ENCODE measurements around the gene TMC5.
"Not testable (repeated sequence)": the region's sequence is repeated elsewhere in the genome, so short reads cannot be mapped to it uniquely, and the experiment has no call there.

TMC5 gene

DNA sequence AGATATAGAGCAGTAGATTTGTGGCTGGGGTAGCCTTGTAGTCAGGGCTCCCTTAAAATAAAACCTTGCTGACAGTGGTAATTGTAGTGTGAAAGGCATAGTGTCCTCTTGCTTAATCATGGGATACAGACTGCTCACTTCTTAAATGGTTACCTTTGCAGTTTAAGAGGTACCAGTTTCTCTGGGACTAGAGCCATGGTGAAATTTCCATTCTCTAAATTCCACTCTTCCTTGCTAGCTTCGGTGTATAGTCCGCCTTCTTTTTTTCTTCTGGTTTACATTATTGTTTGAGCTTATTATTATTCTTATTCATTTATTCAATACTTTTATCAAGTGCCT lies 107.7 kb downstream of the TMC5 start:
- H3K4me3 ChIP-seq (replicated peaks in 1 of 2; ENCODE audit: low read depth in 2 of 2, low read length in 2 of 2): no peak overlapping the region
- no peak for TF ChIP-seq CTCF (IDR thresholded peaks at IDR 0.05; ENCODE audit: low read depth, low read length)

GRCh38 chr16:19527161-19527560 lies 109.5 kb downstream of the TMC5 start:
- no peak for TF ChIP-seq CTCF (IDR thresholded peaks at IDR 0.05; ENCODE audit: low read depth, low read length)
- no peak for DNase-seq (ENCODE audit: low read depth in 2 of 2)
- H3K4me3 ChIP-seq (replicated peaks in 1 of 2; ENCODE audit: low read depth in 2 of 2, low read length in 2 of 2): no peak overlapping the region

More for the DNA sequence above, 107.7 kb downstream of the TMC5 start:
- no peak for DNase-seq (ENCODE audit: low read depth in 2 of 2)

GRCh38 chr16:19528666-19529065 lies 111.0 kb downstream of the TMC5 start:
- no peak for DNase-seq (ENCODE audit: low read depth in 2 of 2)
- no peak overlapping the region for H3K4me3 ChIP-seq (replicated peaks in 1 of 2; ENCODE audit: low read depth in 2 of 2, low read length in 2 of 2)
- no peak for TF ChIP-seq CTCF (IDR thresholded peaks at IDR 0.05; ENCODE audit: low read depth, low read length)

GRCh38 chr16:19532601-19533000 lies 114.9 kb downstream of the TMC5 start:
- no peak for DNase-seq (ENCODE audit: low read depth in 2 of 2)
- no peak overlapping the region for H3K4me3 ChIP-seq (replicated peaks in 1 of 2; ENCODE audit: low read depth in 2 of 2, low read length in 2 of 2)
- TF ChIP-seq CTCF (IDR thresholded peaks at IDR 0.05; ENCODE audit: low read depth, low read length): no peak

DNA sequence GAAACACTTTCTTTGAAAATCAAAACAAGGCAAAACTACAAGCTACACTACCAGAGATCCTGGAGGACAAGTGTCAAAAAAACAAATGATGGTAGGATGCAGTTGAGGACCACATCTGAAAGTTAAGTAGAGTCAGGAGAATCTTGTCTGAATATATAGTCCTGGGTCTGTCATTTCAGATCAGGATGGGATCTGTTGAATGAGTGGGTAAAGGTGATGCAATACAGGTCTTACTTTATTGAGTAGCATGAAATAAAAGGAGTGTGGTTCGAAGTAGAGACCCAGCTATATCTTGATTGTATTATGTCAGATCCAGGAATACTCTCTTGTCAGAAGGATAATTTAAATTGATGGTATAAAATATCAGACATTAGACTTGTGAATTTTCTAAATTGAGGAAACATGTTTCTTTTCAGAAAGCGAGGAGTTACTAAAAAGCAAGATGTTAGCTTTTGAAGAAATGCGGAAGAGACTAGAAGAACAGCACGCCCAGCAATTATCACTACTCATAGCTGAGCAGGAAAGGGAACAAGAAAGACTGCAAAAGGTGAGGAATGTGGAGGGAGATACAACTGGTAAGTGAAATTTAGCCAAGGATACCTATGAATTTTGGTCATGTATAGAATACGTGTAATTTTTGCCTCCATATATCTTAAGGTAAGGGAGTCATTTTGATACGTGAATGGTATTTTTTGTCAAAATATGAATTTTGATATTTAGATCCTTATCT lies 122.7 kb downstream of the TMC5 start:
- TF ChIP-seq CTCF (IDR thresholded peaks at IDR 0.05; ENCODE audit: low read depth, low read length): no peak
- no peak for DNase-seq (ENCODE audit: low read depth in 2 of 2)
- H3K4me3 ChIP-seq (replicated peaks in 1 of 2; ENCODE audit: low read depth in 2 of 2, low read length in 2 of 2): no peak overlapping the region

GRCh38 chr16:19542138-19542821 lies 124.6 kb downstream of the TMC5 start:
- TF ChIP-seq CTCF (IDR thresholded peaks at IDR 0.05; ENCODE audit: low read depth, low read length): no peak

DNA sequence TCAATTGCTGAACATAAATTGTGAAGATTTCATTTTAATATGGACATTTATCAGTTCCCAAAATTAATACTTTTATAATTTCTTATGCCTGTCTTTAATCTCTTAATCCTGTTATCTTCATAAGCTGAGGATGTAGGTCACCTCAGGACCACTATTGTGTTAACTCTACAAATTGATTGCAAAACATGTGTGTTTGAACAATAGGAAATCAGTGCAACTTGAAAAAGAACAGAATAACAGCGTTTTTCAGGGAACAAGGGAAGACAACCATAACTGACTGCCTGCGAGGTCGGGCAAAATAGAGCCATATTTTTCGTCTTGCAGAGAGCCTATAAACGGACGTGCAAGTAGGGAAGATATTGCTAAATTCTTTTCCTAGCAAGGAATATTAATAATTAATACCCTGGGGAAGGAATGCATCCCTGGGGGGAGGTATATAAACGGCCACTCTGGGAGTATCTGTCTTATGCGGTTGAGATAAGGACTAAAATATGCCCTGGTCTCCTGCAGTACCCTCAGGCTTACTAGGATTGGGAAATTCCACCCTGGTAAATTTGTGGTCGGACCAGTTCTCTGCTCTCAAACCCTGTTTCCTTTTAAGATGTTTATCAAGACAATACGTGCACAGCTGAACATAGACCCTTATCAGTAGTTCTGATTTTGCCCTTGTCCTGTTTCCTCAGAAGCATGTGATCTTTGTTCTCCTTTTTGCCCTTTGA lies 125.8 kb downstream of the TMC5 start:
- H3K4me3 ChIP-seq (replicated peaks in 1 of 2; ENCODE audit: low read depth in 2 of 2, low read length in 2 of 2); DNase-seq (ENCODE audit: low read depth in 2 of 2): not testable (repeated sequence)

More at GRCh38 chr16:19542138-19542821, 124.6 kb downstream of the TMC5 start:
- no peak for DNase-seq (ENCODE audit: low read depth in 2 of 2)
- H3K4me3 ChIP-seq (replicated peaks in 1 of 2; ENCODE audit: low read depth in 2 of 2, low read length in 2 of 2): no peak overlapping the region

Data from cardiac fibroblast (primary cell).